HAP-1 (cell line): ENCODE results near the gene ZC3H10.

Experiments used
- DNase-seq, 2 experiments: peaks; one replicate each; pipeline ENCODE4 v3.0.0-alpha.2; 2016 to 2020; ENCODE audit warnings: low spot score in 2 of 2
- H3K27me3 ChIP-seq: fragments of 250-450 bp; sonication (Bioruptor Pico); 2 replicates; pipeline ENCODE4 v1.5.1; 2020; ENCODE audit warnings: low read depth, mild to moderate bottlenecking, moderate library complexity
- H3K36me3 ChIP-seq: fragments of 250-450 bp; sonication (Bioruptor Pico); replicated peaks from 2 replicates; pipeline ENCODE4 v1.5.1; 2020; ENCODE audit warnings: mild to moderate bottlenecking
- H3K4me1 ChIP-seq: fragments of 250-450 bp; sonication (Bioruptor Pico); 2 replicates; pipeline ENCODE4 v1.5.1; 2020; ENCODE audit warnings: mild to moderate bottlenecking
- H3K4me3 ChIP-seq: fragments of 250-450 bp; sonication (Bioruptor Pico); 2 replicates; pipeline ENCODE4 v1.5.1; 2020; ENCODE audit warnings: mild to moderate bottlenecking, moderate library complexity
- H3K9me3 ChIP-seq: fragments of 250-450 bp; sonication (Bioruptor Pico); 2 replicates; pipeline ENCODE4 v1.5.1; 2020; ENCODE audit warnings: mild to moderate bottlenecking, moderate library complexity
- in situ Hi-C: fragments of 300-500 bp; cut with MboI; formaldehyde crosslinking; loops from 3 replicates; pipeline ENCODE4 v1.14.3; 2020; ENCODE audit warnings: low sequenced_read_pairs, inconsistent platforms, mixed read lengths

The ZC3H10 gene

GRCh38 chr12:56157201-56158028 is 39.3 kb downstream of the ZC3H10 start:
- DNase-seq = peak; percentile 76 to 85
- peaks cover 32% of the 10 kb centered on the region for H3K36me3 ChIP-seq
- no peaks in the 10 kb centered on the region for H3K27me3 ChIP-seq
- H3K4me1 ChIP-seq = peaks cover 24% of the 10 kb centered on the region
- H3K4me3 ChIP-seq = peak overlapping the region; percentile 87
- no peaks in the 10 kb centered on the region for H3K9me3 ChIP-seq
- in situ Hi-C loops = no loop called here

- peak within 1 kb of the TSS; percentile 87 for H3K4me3 ChIP-seq
- H3K4me1 ChIP-seq = peaks cover 24% of the 10 kb centered on the region
- no peaks in the 10 kb centered on the region for H3K27me3 ChIP-seq
- peak; percentile 97 to 98 for DNase-seq
- in situ Hi-C loops = no loop called here
- H3K9me3 ChIP-seq = no peaks in the 10 kb centered on the region
- peaks cover 40% of the 10 kb centered on the region for H3K36me3 ChIP-seq
Observed at GRCh38 chr12:56158029-56158925, 40.2 kb downstream of the ZC3H10 start, which contains the start of gene MYL6. TSS of gene MYL6 (plus strand) at chr12:56158359. CDS start at chr12:56158402, 43 bp downstream.

DNA sequence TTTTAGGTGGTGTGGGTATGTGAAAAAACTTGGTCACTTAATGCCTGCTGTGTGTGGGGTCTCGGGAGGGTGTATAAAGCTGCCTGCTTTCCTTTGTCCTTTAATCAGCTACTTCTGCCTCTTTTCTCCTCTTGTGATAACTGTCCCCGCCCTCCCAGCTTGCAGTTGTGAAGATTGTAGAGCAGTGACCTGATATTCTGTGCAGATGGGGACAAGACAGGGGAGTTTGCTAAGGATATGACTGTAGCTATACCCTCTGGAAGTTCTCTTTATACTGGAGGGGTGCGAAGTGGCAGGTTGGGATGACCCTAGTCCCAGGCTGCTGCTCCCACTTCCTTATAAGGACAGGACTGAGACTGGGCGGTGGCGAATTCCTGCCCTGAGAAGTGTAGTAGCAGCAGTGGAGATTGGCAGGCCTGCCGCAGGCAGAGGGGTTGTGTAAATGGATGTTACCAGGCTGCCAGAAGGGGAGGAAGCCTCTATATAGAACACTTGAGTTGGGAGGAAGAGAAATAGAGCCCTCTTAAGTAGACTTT is 40.9 kb downstream of the ZC3H10 start:
- no peaks in the 10 kb centered on the region for H3K9me3 ChIP-seq
- in situ Hi-C loops = no loop called here
- H3K4me1 ChIP-seq = peaks cover 24% of the 10 kb centered on the region
- DNase-seq = peak; percentile 70 to 79
- H3K36me3 ChIP-seq = peaks cover 48% of the 10 kb centered on the region
- H3K27me3 ChIP-seq = no peaks in the 10 kb centered on the region
- peak overlapping the region; percentile 87 for H3K4me3 ChIP-seq

DNA sequence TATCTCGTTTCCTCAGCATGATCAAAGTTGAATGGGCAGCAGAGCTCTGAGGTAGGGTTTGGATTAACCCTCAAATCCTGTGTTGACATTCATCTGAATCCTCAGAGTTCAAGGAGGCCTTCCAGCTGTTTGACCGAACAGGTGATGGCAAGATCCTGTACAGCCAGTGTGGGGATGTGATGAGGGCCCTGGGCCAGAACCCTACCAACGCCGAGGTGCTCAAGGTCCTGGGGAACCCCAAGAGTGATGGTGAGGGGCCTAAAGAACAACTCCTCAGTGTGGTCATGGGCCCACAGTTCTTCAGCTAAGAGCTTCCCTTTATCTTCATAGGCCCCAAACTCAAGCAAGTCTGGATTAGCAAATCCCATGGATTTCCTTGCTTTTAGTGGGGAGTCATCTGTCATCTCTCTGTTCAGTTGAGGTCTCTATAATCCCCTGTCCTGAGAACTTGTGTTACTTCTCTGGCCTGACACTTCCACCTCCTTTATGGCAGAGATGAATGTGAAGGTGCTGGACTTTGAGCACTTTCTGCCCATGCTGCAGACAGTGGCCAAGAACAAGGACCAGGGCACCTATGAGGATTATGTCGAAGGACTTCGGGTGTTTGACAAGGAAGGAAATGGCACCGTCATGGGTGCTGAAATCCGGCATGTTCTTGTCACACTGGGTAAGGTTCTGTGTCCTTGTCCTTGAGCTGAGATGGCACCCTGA is 41.6 kb downstream of the ZC3H10 start:
- peak overlapping the region; percentile 87 for H3K4me3 ChIP-seq
- DNase-seq = no peak
- peaks cover 24% of the 10 kb centered on the region for H3K4me1 ChIP-seq
- peaks cover 54% of the 10 kb centered on the region for H3K36me3 ChIP-seq
- no peaks in the 10 kb centered on the region for H3K9me3 ChIP-seq
- H3K27me3 ChIP-seq = no peaks in the 10 kb centered on the region
- in situ Hi-C loops = no loop called here

DNA sequence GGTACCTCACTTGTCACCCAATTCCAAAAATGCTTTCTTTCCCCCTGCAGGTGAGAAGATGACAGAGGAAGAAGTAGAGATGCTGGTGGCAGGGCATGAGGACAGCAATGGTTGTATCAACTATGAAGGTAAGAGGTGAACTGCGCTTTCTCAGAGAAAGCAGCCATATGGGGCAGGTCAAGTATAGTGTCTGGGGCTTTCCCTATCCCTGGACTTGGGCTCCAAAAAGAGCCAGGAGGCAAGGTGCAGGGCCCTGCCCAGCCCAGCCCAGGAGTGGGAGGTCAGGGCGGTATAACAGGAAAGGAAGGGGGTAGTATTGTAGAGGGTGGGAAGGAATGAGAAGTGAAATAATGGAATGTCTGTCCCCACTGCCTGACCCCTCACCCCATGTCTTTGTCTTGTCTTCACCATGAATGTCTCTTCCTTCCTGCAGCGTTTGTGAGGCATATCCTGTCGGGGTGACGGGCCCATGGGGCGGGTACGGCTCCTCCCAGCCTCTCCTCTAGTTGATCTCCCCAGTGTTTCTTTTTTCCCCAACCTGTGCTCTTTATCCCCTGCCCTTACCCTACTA is 42.2 kb downstream of the ZC3H10 start:
- DNase-seq = no peak
- peak overlapping the region; percentile 87 for H3K4me3 ChIP-seq
- no peaks in the 10 kb centered on the region for H3K27me3 ChIP-seq
- H3K4me1 ChIP-seq = peaks cover 24% of the 10 kb centered on the region
- no peaks in the 10 kb centered on the region for H3K9me3 ChIP-seq
- peaks cover 60% of the 10 kb centered on the region for H3K36me3 ChIP-seq
- in situ Hi-C loops = no loop called here

GRCh38 chr12:56160894-56161689 is 43.0 kb downstream of the ZC3H10 start:
- peaks cover 69% of the 10 kb centered on the region for H3K36me3 ChIP-seq

DNA sequence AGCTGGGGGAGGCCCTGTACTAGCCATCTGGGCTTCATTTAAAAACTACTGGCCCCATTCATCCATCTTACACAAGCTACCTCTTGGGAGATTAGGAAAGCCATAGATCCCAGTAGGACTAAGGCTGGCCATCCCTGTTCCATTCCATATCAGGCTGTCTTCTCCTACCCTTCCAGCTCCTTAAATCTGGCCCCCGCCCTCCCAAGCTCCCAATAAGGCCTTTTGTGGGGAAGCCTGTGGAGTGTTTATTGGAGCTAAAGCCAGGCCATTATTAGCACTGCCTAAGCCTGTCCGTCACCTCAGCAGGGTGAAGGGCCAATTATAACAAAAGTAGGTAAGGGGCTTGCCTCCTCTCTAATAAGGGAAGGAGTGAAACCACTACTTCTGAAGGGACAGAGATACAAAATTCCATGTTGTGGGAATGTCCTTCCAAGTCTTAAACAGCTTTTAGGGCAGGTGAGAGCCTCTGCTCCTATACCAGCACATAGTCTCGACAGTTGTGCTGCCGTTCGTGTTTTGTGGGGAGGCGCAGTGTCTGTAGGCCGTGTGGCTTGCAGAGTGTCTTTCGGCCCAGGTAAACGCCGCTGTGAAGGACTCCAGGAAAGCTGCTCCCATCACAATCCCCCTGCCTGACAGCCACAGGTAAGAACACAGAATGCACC is 43.8 kb downstream of the ZC3H10 start:
- Histone ChIP-seq H3K4me1 (peaks cover 24% of the 10 kb centered on the region), H3K4me3 (no peak overlapping the region), H3K9me3 (no peaks in the 10 kb centered on the region), H3K27me3 (no peaks in the 10 kb centered on the region), H3K36me3 (peaks cover 75% of the 10 kb centered on the region)
- no peak for DNase-seq
- in situ Hi-C loops = no loop called here

More at GRCh38 chr12:56160894-56161689, 43.0 kb downstream of the ZC3H10 start:
- H3K27me3 ChIP-seq = no peaks in the 10 kb centered on the region
- no peak for DNase-seq
- no peaks in the 10 kb centered on the region for H3K9me3 ChIP-seq
- H3K4me1 ChIP-seq = peaks cover 24% of the 10 kb centered on the region
- H3K4me3 ChIP-seq = no peak overlapping the region
- in situ Hi-C loops = no loop called here

DNA sequence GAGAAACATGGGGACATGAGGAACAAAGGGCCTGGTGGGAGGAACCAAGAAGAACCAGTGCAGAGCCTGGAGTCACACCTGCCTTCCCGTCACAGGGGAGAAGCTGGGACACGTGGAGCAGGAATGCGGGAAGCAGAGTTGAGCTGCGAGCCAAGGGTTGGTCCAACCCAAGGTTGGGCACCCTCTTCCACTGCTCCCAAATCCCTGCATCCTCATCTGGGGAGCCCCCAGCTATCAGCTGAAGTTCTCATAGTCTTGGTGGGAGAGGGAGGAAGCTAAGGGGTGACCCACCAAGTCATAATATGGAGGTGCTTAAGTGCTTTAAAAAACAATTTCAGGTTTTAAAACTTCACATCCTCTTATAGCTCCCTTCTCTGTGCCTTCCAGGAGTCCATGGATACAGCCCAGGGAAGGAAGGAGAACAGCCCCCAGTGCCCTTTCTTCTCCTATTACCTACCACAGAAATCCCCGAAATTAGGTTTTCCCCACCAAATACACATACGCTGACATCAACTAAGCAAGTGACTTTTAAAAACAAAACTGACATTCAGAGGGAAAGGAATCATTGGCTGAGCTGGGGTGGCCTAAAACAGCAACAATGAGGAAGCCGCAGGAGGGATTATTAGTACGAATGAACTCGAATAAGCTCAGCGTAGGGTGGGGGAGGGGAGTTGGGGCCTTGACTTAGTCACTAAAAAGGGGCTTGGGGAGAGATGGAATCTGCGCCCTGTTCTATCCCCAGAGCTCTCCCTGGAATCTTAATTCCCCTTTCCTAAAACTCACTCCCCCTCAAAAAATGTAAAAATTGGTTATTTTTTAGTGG is 44.6 kb downstream of the ZC3H10 start:
- Histone ChIP-seq H3K4me1 (peaks cover 16% of the 10 kb centered on the region), H3K27me3 (no peaks in the 10 kb centered on the region), H3K4me3 (no peak overlapping the region), H3K36me3 (peaks cover 82% of the 10 kb centered on the region), H3K9me3 (no peaks in the 10 kb centered on the region)
- peak in 1 of 2 experiments; percentile 39 for DNase-seq
- in situ Hi-C loops = no loop called here

DNA sequence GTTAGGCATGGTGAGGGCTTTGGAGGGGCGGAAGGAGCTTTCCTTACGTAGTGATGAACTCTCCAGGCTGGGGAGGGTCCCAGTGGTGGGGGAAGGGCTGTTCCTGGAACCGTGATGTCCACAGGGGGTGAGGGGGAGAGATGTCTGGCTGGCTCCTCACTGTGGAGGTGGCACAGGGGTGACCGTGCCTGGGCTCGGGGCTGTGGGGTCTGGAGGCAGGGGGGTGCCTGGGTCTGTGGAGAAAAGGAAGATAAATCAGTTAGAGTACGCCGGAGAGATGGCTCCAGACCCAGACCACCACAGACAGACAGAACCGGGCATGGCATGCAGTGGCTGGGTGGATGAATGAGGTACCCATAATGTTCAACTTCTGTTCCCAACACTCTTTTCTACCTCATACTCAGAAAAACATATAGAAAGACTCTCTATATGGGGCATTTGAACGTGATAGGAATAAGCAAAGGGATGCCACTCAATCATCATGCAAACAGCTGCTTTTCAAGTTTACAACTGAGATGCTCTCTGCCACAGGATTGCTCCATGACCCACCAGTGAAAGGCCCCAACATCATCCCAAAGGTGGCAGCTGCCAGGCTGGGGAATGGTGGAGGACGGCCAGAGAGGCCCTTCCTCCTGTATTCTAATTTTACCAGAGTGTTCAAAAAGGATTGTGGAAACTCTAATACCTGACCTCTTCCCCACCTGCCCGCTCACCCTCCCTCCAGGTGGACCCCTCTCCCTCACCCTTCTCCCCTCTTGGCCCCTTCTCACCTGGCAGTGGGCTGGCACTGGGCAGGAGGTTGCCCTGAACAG is 45.7 kb downstream of the ZC3H10 start:
- DNase-seq = no peak
- no peaks in the 10 kb centered on the region for H3K9me3 ChIP-seq
- in situ Hi-C loops = no loop called here
- no peak overlapping the region for H3K4me3 ChIP-seq
- peaks cover 90% of the 10 kb centered on the region for H3K36me3 ChIP-seq
- no peaks in the 10 kb centered on the region for H3K27me3 ChIP-seq
- H3K4me1 ChIP-seq = peaks cover 16% of the 10 kb centered on the region

- in situ Hi-C loops = no loop called here
- peaks cover 94% of the 10 kb centered on the region for H3K36me3 ChIP-seq
Observed at GRCh38 chr12:56164345-56164729, 46.3 kb downstream of the ZC3H10 start.

GRCh38 chr12:56165369-56165768 is 47.3 kb downstream of the ZC3H10 start:
- Histone ChIP-seq H3K9me3 (no peaks in the 10 kb centered on the region), H3K4me3 (no peak overlapping the region), H3K36me3 (peaks cover 94% of the 10 kb centered on the region), H3K4me1 (peaks cover 5% of the 10 kb centered on the region), H3K27me3 (no peaks in the 10 kb centered on the region)
- DNase-seq = no peak
- in situ Hi-C loops = no loop called here

More at GRCh38 chr12:56164345-56164729, 46.3 kb downstream of the ZC3H10 start:
- H3K27me3 ChIP-seq = no peaks in the 10 kb centered on the region
- H3K4me1 ChIP-seq = peaks cover 15% of the 10 kb centered on the region
- H3K4me3 ChIP-seq = no peak overlapping the region
- no peaks in the 10 kb centered on the region for H3K9me3 ChIP-seq
- DNase-seq = no peak
